K562 (cell line): Measurements from ENCODE around the gene ABHD1. TPM values are rescaled to one million over a fixed set of nuclear protein-coding genes. Genes with fewer than 3 reads are reported as not detected.
A peak's percentile ranks its signal among the peaks of the same experiment; 100 is the strongest.

ENCODE experiments used
- CREBBP ChIP-seq: IDR thresholded peaks from one replicate; pipeline ENCODE4 v1.6.1; 2012; ENCODE audit warnings: low read depth, mild to moderate bottlenecking, control low read depth, inconsistent platforms, low read length
- GABPB2 ChIP-seq: fragments of 250-450 bp; sonication (Bioruptor Pico); conservative IDR thresholded peaks from 2 replicates; pipeline ENCODE4 v1.5.1; 2021; ENCODE audit warnings: mild to moderate bottlenecking
- HLTF ChIP-seq: fragments of 450-650 bp; IDR thresholded peaks from 2 replicates; pipeline ENCODE4 v1.6.1; 2016
- IFI16 ChIP-seq: fragments of 250-450 bp; sonication (Bioruptor Pico); IDR thresholded peaks from 2 replicates; pipeline ENCODE4 v2.1.2; 2022; ENCODE audit warnings: mild to moderate bottlenecking, inconsistent platforms
- KHSRP ChIP-seq: fragments of 450-650 bp; IDR thresholded peaks from 2 replicates; pipeline ENCODE4 v1.6.1; 2017
- MBD2 ChIP-seq: sonication (generic); IDR thresholded peaks from 2 replicates; pipeline ENCODE4 v1.6.1; 2016; ENCODE audit warnings: low read depth, borderline replicate concordance
- MEF2D ChIP-seq: conservative IDR thresholded peaks from 2 replicates; pipeline ENCODE4 v1.6.1; 2016; ENCODE audit warnings: low read depth, missing genetic modification characterization, missing compliant biosample characterization
- NCOA4 ChIP-seq: fragments of 450-650 bp; IDR thresholded peaks from 2 replicates; pipeline ENCODE4 v1.6.1; 2018; ENCODE audit warnings: mild to moderate bottlenecking; ENCODE audit not compliant: partially characterized antibody
- PHF21A ChIP-seq: fragments of 450-650 bp; IDR thresholded peaks from 2 replicates; pipeline ENCODE4 v1.6.1; 2017; ENCODE audit warnings: low read depth, borderline replicate concordance
- USF2 ChIP-seq: sonication (generic); formaldehyde crosslinking; IDR thresholded peaks from 2 replicates; pipeline ENCODE4 v1.5.0; 2020; ENCODE audit warnings: missing genetic modification reagents
- ZNF197 ChIP-seq: fragments of 200-800 bp; sonication (Bioruptor generic); IDR thresholded peaks from 2 replicates; pipeline ENCODE4 v1.6.1; 2016; ENCODE audit warnings: low read depth, missing genetic modification characterization, missing compliant biosample characterization
- ZNF232 ChIP-seq: sonication (generic); formaldehyde crosslinking; IDR thresholded peaks from 2 replicates; pipeline ENCODE4 v1.8.0; 2022; ENCODE audit warnings: mild to moderate bottlenecking, missing genetic modification reagents
- ZNF707 ChIP-seq: fragments of 250-450 bp; sonication (Bioruptor Pico); conservative IDR thresholded peaks from 2 replicates; pipeline ENCODE4 v1.8.0; 2022; ENCODE audit warnings: inconsistent platforms, mild to moderate bottlenecking, moderate library complexity
- polyA plus RNA-seq, 8 experiments: library from polyadenylated mRNA; depleted of rRNA in 4 of 8; stranded (reverse) in 5 of 8; unstranded in 3 of 8; fragments of >200 nt; fragmentation: Nextera tagmentation in 2 of 8; fragmentation: Illumina TruSeq in 1 of 8; extraction: Ambion mirVana in 2 of 8; extraction: Trizol in 1 of 8; gene quantifications; 2 replicates each; pipeline versions ENCODE4 v1.2.1 to v1.2.3, GENCODE V29; 2011 to 2014; ENCODE audit warnings: inconsistent platforms in 1 of 8, missing spikeins in 1 of 8
- total RNA-seq, 7 experiments: library from RNA; depleted of rRNA in 6 of 7; stranded (reverse); fragments of >200 nt in 6 of 7; fragmentation: Illumina TruSeq in 2 of 7; extraction: Trizol in 2 of 7; gene quantifications; 2 replicates each; pipeline versions ENCODE4 v1.2.1 to v1.2.3, GENCODE V29; 2011 to 2021; ENCODE audit warnings: low replicate concordance in 1 of 7
- TF ChIP-seq, protein P1 (sequence below): sonication (generic); formaldehyde crosslinking; IDR thresholded peaks from 2 replicates; pipeline ENCODE4 v1.8.1; 2023; ENCODE audit warnings: mild to moderate bottlenecking, missing genetic modification reagents
- TF ChIP-seq, protein P2 (sequence below), 3 experiments: fragments of 200-800 bp in 1 of 3; sonication (Bioruptor generic) in 1 of 3; sonication (generic) in 1 of 3; formaldehyde crosslinking in 1 of 3; IDR thresholded peaks; 2 replicates each; pipeline versions ENCODE4 v1.6.1 to v1.8.0; 2016 to 2022; ENCODE audit warnings: mild to moderate bottlenecking in 2 of 3, missing compliant biosample characterization in 2 of 3, missing genetic modification characterization in 2 of 3, missing genetic modification reagents in 1 of 3
- TF ChIP-seq, protein P3 (sequence below): fragments of 150-350 bp; conservative IDR thresholded peaks from 2 replicates; pipeline ENCODE4 v1.6.1; 2014; ENCODE audit warnings: low read length
- TF ChIP-seq, protein P4 (sequence below), 2 experiments: fragments of 450-650 bp; IDR thresholded peaks; 2 replicates each; pipeline ENCODE4 v1.6.1; 2018; ENCODE audit warnings: mild to moderate bottlenecking in 2 of 2, low read depth in 1 of 2; ENCODE audit not compliant: partially characterized antibody in 2 of 2

Gene ABHD1
- total and polyA plus RNA-seq, 9 of the 15 experiments (the other 6 are each of a cell fraction or from before 2014, with no cell fraction given): 0.10 to 0.16 (median 0.11) TPM; not detected in 5

DNA sequence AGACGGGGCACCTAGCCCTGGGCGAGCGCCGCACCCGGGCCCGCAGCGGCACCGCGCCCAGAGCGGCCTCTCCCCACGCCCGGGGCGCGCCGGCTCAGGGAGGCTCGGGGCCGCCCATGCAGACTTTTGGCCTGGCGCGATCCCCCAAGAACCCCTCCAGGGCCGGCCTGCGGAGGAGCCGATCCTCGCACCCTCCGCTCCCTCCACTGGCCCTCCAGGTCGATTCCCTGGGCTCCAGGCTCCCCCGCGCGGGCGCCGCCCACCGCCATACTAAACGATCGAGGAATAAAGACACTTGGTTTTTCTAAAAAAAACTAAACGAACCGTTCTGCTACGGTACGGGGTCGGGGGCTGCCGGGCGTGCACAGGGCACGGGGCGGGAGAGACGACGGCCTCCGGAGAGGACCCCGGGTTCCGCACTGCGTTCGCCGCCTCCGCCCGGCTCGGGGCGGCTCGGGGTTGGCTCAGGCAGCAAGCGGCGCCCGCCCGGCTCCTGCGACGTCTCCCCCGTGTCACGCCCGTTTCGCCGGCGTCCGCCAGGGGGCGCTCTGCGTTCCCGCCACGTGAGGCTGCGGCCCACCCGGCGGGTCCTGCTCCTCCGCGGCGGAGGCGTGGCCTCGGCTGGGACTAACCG is 37.4 kb upstream of the ABHD1 start (continued):
- TF ChIP-seq PHF21A (no peak), IFI16 (no peak), ZNF197 (peak; percentile 62; the same call in 1 of the 2 replicates), KHSRP (no peak), USF2 (CRISPR knock-in tag) (peak; percentile 85), MEF2D (no peak), GABPB2 (no peak), MBD2 (no peak; the same call in 1 of the 2 replicates), HLTF (no peak), ZNF707 (CRISPR knock-in tag) (no peak), NCOA4 (no peak), ZNF232 (no peak), CREBBP (no peak)
- TF ChIP-seq, protein P1, sequence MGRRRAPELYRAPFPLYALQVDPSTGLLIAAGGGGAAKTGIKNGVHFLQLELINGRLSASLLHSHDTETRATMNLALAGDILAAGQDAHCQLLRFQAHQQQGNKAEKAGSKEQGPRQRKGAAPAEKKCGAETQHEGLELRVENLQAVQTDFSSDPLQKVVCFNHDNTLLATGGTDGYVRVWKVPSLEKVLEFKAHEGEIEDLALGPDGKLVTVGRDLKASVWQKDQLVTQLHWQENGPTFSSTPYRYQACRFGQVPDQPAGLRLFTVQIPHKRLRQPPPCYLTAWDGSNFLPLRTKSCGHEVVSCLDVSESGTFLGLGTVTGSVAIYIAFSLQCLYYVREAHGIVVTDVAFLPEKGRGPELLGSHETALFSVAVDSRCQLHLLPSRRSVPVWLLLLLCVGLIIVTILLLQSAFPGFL: 0 out of 2 replicates have a peak, but pooled peaks have one; percentile 47
- TF ChIP-seq, protein P2, sequence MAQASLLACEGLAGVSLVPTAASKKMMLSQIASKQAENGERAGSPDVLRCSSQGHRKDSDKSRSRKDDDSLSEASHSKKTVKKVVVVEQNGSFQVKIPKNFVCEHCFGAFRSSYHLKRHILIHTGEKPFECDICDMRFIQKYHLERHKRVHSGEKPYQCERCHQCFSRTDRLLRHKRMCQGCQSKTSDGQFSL (CRISPR knock-in tag; IDR thresholded peaks at IDR 0.05): peak; percentile 30; the same call in 1 of the 2 replicates
- TF ChIP-seq, protein P2 (tag; IDR thresholded peaks at IDR 0.05): no peak
- TF ChIP-seq, protein P3, sequence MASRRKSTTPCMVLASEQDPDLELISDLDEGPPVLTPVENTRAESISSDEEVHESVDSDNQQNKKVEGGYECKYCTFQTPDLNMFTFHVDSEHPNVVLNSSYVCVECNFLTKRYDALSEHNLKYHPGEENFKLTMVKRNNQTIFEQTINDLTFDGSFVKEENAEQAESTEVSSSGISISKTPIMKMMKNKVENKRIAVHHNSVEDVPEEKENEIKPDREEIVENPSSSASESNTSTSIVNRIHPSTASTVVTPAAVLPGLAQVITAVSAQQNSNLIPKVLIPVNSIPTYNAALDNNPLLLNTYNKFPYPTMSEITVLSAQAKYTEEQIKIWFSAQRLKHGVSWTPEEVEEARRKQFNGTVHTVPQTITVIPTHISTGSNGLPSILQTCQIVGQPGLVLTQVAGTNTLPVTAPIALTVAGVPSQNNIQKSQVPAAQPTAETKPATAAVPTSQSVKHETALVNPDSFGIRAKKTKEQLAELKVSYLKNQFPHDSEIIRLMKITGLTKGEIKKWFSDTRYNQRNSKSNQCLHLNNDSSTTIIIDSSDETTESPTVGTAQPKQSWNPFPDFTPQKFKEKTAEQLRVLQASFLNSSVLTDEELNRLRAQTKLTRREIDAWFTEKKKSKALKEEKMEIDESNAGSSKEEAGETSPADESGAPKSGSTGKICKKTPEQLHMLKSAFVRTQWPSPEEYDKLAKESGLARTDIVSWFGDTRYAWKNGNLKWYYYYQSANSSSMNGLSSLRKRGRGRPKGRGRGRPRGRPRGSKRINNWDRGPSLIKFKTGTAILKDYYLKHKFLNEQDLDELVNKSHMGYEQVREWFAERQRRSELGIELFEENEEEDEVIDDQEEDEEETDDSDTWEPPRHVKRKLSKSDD: 0 out of 2 replicates have a peak, but pooled peaks have one; percentile 32
- TF ChIP-seq, protein P4, sequence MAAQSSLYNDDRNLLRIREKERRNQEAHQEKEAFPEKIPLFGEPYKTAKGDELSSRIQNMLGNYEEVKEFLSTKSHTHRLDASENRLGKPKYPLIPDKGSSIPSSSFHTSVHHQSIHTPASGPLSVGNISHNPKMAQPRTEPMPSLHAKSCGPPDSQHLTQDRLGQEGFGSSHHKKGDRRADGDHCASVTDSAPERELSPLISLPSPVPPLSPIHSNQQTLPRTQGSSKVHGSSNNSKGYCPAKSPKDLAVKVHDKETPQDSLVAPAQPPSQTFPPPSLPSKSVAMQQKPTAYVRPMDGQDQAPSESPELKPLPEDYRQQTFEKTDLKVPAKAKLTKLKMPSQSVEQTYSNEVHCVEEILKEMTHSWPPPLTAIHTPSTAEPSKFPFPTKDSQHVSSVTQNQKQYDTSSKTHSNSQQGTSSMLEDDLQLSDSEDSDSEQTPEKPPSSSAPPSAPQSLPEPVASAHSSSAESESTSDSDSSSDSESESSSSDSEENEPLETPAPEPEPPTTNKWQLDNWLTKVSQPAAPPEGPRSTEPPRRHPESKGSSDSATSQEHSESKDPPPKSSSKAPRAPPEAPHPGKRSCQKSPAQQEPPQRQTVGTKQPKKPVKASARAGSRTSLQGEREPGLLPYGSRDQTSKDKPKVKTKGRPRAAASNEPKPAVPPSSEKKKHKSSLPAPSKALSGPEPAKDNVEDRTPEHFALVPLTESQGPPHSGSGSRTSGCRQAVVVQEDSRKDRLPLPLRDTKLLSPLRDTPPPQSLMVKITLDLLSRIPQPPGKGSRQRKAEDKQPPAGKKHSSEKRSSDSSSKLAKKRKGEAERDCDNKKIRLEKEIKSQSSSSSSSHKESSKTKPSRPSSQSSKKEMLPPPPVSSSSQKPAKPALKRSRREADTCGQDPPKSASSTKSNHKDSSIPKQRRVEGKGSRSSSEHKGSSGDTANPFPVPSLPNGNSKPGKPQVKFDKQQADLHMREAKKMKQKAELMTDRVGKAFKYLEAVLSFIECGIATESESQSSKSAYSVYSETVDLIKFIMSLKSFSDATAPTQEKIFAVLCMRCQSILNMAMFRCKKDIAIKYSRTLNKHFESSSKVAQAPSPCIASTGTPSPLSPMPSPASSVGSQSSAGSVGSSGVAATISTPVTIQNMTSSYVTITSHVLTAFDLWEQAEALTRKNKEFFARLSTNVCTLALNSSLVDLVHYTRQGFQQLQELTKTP (IDR thresholded peaks at IDR 0.05; ENCODE audit: low read depth in 1 of 2, partially characterized antibody in 2 of 2): no peak
